H9 (cell line): ENCODE data around the gene HIKESHI. TPM values are rescaled to one million over a fixed set of nuclear protein-coding genes. Genes with fewer than 3 reads are reported as not detected.

ENCODE experiments used
- DNase-seq: peaks from one replicate; pipeline ENCODE4 v3.0.0-alpha.2; 2017
- H2AFZ ChIP-seq: one replicate; pipeline ENCODE4 v1.6.1; 2013; ENCODE audit warnings: mild to moderate bottlenecking, low read length, control low read depth, moderate library complexity
- H2AK5ac ChIP-seq: 2 replicates; pipeline ENCODE4 v1.6.1; 2013; ENCODE audit warnings: low read length, control low read depth, mixed read lengths; ENCODE audit not compliant: insufficient read length
- H2BK120ac ChIP-seq: one replicate; pipeline ENCODE4 v1.6.1; 2013; ENCODE audit warnings: low read depth, mild to moderate bottlenecking, low read length, control low read depth, inconsistent platforms; ENCODE audit not compliant: poor library complexity, severe bottlenecking
- H2BK12ac ChIP-seq: 2 replicates; pipeline ENCODE4 v1.6.1; 2013; ENCODE audit warnings: low read length, control low read depth, mixed read lengths, low read depth; ENCODE audit not compliant: insufficient read length
- H2BK15ac ChIP-seq: 2 replicates; pipeline ENCODE4 v1.6.1; 2013; ENCODE audit warnings: low read depth, low read length, control low read depth
- H2BK20ac ChIP-seq: one replicate; pipeline ENCODE4 v1.6.1; 2013; ENCODE audit warnings: low read depth, mild to moderate bottlenecking, low read length, control low read depth, inconsistent platforms; ENCODE audit not compliant: poor library complexity, severe bottlenecking
- H2BK5ac ChIP-seq: 2 replicates; pipeline ENCODE4 v1.6.1; 2013; ENCODE audit warnings: low read length, control low read depth, mixed read lengths; ENCODE audit not compliant: insufficient read length
- H3K14ac ChIP-seq: 2 replicates; pipeline ENCODE4 v1.6.1; 2013; ENCODE audit warnings: low read length, control low read depth; ENCODE audit not compliant: insufficient read depth
- H3K18ac ChIP-seq: 2 replicates; pipeline ENCODE4 v1.6.1; 2013; ENCODE audit warnings: low read depth, mild to moderate bottlenecking, mixed read lengths, low read length, control low read depth; ENCODE audit not compliant: insufficient read length
- H3K23ac ChIP-seq: 2 replicates; pipeline ENCODE4 v1.6.1; 2013; ENCODE audit warnings: low read length, control low read depth, mixed read lengths, low read depth; ENCODE audit not compliant: insufficient read length
- H3K23me2 ChIP-seq: 2 replicates; pipeline ENCODE4 v1.6.1; 2013; ENCODE audit warnings: low read depth, mild to moderate bottlenecking, mixed read lengths, low read length, control low read depth; ENCODE audit not compliant: insufficient read length, poor library complexity, severe bottlenecking
- H3K27ac ChIP-seq: 2 replicates; pipeline ENCODE4 v1.5.1; 2013; ENCODE audit warnings: low read length, control low read depth, mixed read lengths, low read depth; ENCODE audit not compliant: insufficient read length
- H3K27me3 ChIP-seq: 2 replicates; pipeline ENCODE4 v1.6.1; 2013; ENCODE audit warnings: low read length, control low read depth, inconsistent platforms; ENCODE audit not compliant: insufficient read depth
- H3K4ac ChIP-seq: 2 replicates; pipeline ENCODE4 v1.6.1; 2013; ENCODE audit warnings: low read depth, mild to moderate bottlenecking, control low read depth, inconsistent platforms, low read length, moderate library complexity
- H3K4me1 ChIP-seq: 2 replicates; pipeline ENCODE4 v1.6.1; 2013; ENCODE audit warnings: low read length, control low read depth, inconsistent platforms; ENCODE audit not compliant: insufficient read depth
- H3K4me2 ChIP-seq: 2 replicates; pipeline ENCODE4 v1.6.1; 2013; ENCODE audit warnings: low read length, control low read depth, mixed read lengths; ENCODE audit not compliant: insufficient read length, insufficient read depth
- H3K56ac ChIP-seq: 2 replicates; pipeline ENCODE4 v1.6.1; 2013; ENCODE audit warnings: low read depth, mild to moderate bottlenecking, mixed read lengths, low read length, control low read depth; ENCODE audit not compliant: insufficient read length
- H3K79me1 ChIP-seq: 2 replicates; pipeline ENCODE4 v1.6.1; 2013; ENCODE audit warnings: low read depth, mild to moderate bottlenecking, moderate library complexity, low read length, control low read depth, inconsistent platforms; ENCODE audit not compliant: insufficient read depth, poor library complexity, severe bottlenecking
- H3K79me2 ChIP-seq: 2 replicates; pipeline ENCODE4 v1.6.1; 2013; ENCODE audit warnings: low read length, control low read depth, inconsistent platforms; ENCODE audit not compliant: insufficient read depth
- H3K9ac ChIP-seq: 2 replicates; pipeline ENCODE4 v1.6.1; 2013; ENCODE audit warnings: low read length, control low read depth, mixed read lengths; ENCODE audit not compliant: insufficient read length; ENCODE audit errors: extremely low read depth
- H3K9me3 ChIP-seq: one replicate; pipeline ENCODE4 v1.6.1; 2013; ENCODE audit warnings: low read depth, low read length, inconsistent platforms; ENCODE audit not compliant: control insufficient read depth
- H3T11ph ChIP-seq: one replicate; pipeline ENCODE4 v1.6.1; 2013; ENCODE audit warnings: mild to moderate bottlenecking, low read length, control low read depth, inconsistent platforms
- H4K20me1 ChIP-seq: one replicate; pipeline ENCODE4 v1.6.1; 2013; ENCODE audit not compliant: control insufficient read depth, insufficient read length, insufficient read depth
- H4K5ac ChIP-seq: 2 replicates; pipeline ENCODE4 v1.6.1; 2013; ENCODE audit warnings: low read depth, mild to moderate bottlenecking, mixed read lengths, low read length, control low read depth; ENCODE audit not compliant: insufficient read length
- H4K8ac ChIP-seq: replicated peaks from 2 replicates; pipeline ENCODE4 v1.6.1; 2013; ENCODE audit warnings: low read length, control low read depth, mixed read lengths, low read depth; ENCODE audit not compliant: insufficient read length
- H4K91ac ChIP-seq: 2 replicates; pipeline ENCODE4 v1.6.1; 2013; ENCODE audit warnings: low read depth, mild to moderate bottlenecking, moderate library complexity, mixed read lengths, low read length, control low read depth; ENCODE audit not compliant: insufficient read length
- H3K27ac Mint-ChIP-seq, 3 experiments: 2 replicates in 2 of 3; 3 replicates in 1 of 3; pipeline ENCODE4 v1.8.0; 2020 to 2021; ENCODE audit warnings: mixed read lengths in 3 of 3, mild to moderate bottlenecking in 1 of 3, moderate library complexity in 1 of 3
- H3K27me3 Mint-ChIP-seq: 2 replicates; pipeline ENCODE4 v1.8.0; 2021; ENCODE audit warnings: low read depth, mild to moderate bottlenecking, moderate library complexity, mixed read lengths
- H3K36me3 Mint-ChIP-seq, 3 experiments: 2 replicates in 2 of 3; 3 replicates in 1 of 3; pipeline ENCODE4 v1.8.0; 2020 to 2021; ENCODE audit warnings: low read depth in 3 of 3, mixed read lengths in 3 of 3; ENCODE audit not compliant: insufficient read depth in 1 of 3
- H3K4me1 Mint-ChIP-seq, 2 experiments: 2 replicates each; pipeline ENCODE4 v1.8.0; 2020; ENCODE audit warnings: mixed read lengths in 2 of 2
- H3K4me3 Mint-ChIP-seq, 2 experiments: 2 replicates in 1 of 2; 3 replicates in 1 of 2; pipeline ENCODE4 v1.8.0; 2020 to 2021; ENCODE audit warnings: mild to moderate bottlenecking in 2 of 2, mixed read lengths in 2 of 2, moderate library complexity in 1 of 2
- H3K9me3 Mint-ChIP-seq, 2 experiments: 2 replicates in 1 of 2; 3 replicates in 1 of 2; pipeline ENCODE4 v1.8.0; 2020; ENCODE audit warnings: mild to moderate bottlenecking in 2 of 2, mixed read lengths in 2 of 2, moderate library complexity in 1 of 2
- CTCF ChIP-seq: fragments of 200-600 bp; sonication (generic); conservative IDR thresholded peaks from 3 replicates; pipeline ENCODE4 v1.8.0; 2021; ENCODE audit warnings: antibody characterized with exemption, mild to moderate bottlenecking
- WGBS: extraction: QIAGEN DNeasy Blood & Tissue Kit; methylation state at CpG from one replicate; pipeline ENCODE4 v1.1.7; 2013; ENCODE audit warnings: missing lambda C conversion rate, low lambda C conversion rate, mixed read lengths; ENCODE audit not compliant: insufficient read length; ENCODE audit errors: extremely low coverage; 5-methylcytosine and 5-hydroxymethylcytosine counted together
- total RNA-seq: library from RNA; stranded (reverse); gene quantifications from 2 replicates; pipeline ENCODE4 v1.2.1, GENCODE V29; 2021

The HIKESHI gene
- total RNA-seq, 1 experiment from 2014 or later = 54.1 TPM

DNA sequence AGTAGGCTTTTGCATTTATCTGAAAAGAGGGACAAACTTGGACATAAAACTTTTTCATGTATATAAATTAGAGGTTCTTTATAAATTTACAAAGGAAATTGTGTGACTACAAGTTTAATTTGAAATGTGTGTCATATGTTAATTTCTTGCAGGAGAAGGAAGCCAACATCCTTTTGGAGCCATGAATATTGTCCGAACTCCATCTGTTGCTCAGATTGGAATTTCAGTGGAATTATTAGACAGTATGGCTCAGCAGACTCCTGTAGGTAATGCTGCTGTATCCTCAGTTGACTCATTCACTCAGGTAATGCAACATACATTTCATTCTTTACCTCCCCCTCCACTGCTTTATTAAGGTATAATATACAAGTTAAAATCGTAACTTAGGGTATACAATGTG, 35.2 kb downstream of the HIKESHI start:
- H3K36me3 Mint-ChIP-seq = peaks cover 34 to 68% (median 57%) of the 10 kb centered on the region in 3 experiments; a peak in 6 of 7 replicates
- DNase-seq = no peak

More for the DNA sequence above, 35.2 kb downstream of the HIKESHI start:
- Histone ChIP-seq H4K5ac (no peak overlapping the region), H3T11ph (no peak overlapping the region), H3K79me2 (no peaks in the 10 kb centered on the region), H3K18ac (no peak overlapping the region), H3K56ac (no peak overlapping the region), H3K4me2 (no peak overlapping the region), H4K20me1 (no peaks in the 10 kb centered on the region), H2AFZ (no peak overlapping the region), H3K4me1 (no peaks in the 10 kb centered on the region), H3K23ac (no peak overlapping the region), H3K23me2 (no peaks in the 10 kb centered on the region), H2BK5ac (no peak overlapping the region), H3K27ac (no peak overlapping the region), H3K79me1 (no peaks in the 10 kb centered on the region), H3K9me3 (no peaks in the 10 kb centered on the region), H2BK15ac (no peak overlapping the region), H2BK12ac (no peak overlapping the region), H3K9ac (no peak overlapping the region), H4K91ac (no peak overlapping the region), H3K27me3 (no peaks in the 10 kb centered on the region), H3K4ac (no peak overlapping the region), H4K8ac (no peak overlapping the region), H2AK5ac (no peak overlapping the region), H2BK20ac (no peak overlapping the region), H2BK120ac (no peak overlapping the region), H3K14ac (no peak overlapping the region)
- peaks cover 0 to 4% of the 10 kb centered on the region in 2 experiments; a peak in 1 of 5 replicates for H3K9me3 Mint-ChIP-seq
- TF ChIP-seq CTCF = no peak
- peaks cover 3 to 10% of the 10 kb centered on the region in 2 experiments; a peak in 3 of 4 replicates for H3K4me1 Mint-ChIP-seq
- no peaks in the 10 kb centered on the region for H3K27me3 Mint-ChIP-seq
- no peak overlapping the region for H3K27ac Mint-ChIP-seq
- no CpG with 5 or more reads among the region's 2 CpGs for WGBS
- no peak overlapping the region for H3K4me3 Mint-ChIP-seq
